CD4-positive, alpha-beta T cell treated with Interleukin-17A for 4 hours (primary cell): ENCODE results near the gene TMEM132D.

Experiments used
- DNase-seq: peaks from one replicate; pipeline ENCODE4 v3.0.0-alpha.2; 2020; ENCODE audit warnings: mixed read lengths

Gene TMEM132D

GRCh38 chr12:129145381-129145780, 758.4 kb downstream of the TMEM132D start:
- DNase-seq = no peak

GRCh38 chr12:129138776-129139175, 765.0 kb downstream of the TMEM132D start:
- DNase-seq = no peak

- no peak for DNase-seq
Measured at GRCh38 chr12:129136694-129137325, 767.0 kb downstream of the TMEM132D start.

- no peak for DNase-seq
Measured at GRCh38 chr12:129127771-129128170, 776.1 kb downstream of the TMEM132D start.

- no peak for DNase-seq
Measured at GRCh38 chr12:129127211-129127610, 776.6 kb downstream of the TMEM132D start.

- no peak for DNase-seq
Measured at GRCh38 chr12:129119537-129119936, 784.3 kb downstream of the TMEM132D start.

- DNase-seq = no peak
Measured at GRCh38 chr12:129115558-129115957, 788.3 kb downstream of the TMEM132D start.

- no peak for DNase-seq
Measured at GRCh38 chr12:129110575-129110974, 793.2 kb downstream of the TMEM132D start.

- DNase-seq = no peak
Measured at GRCh38 chr12:129109174-129110001, 794.4 kb downstream of the TMEM132D start.

- no peak for DNase-seq
Measured at GRCh38 chr12:129106772-129107171, 797.1 kb downstream of the TMEM132D start.

- no peak for DNase-seq
Measured at GRCh38 chr12:129103231-129103630, 800.6 kb downstream of the TMEM132D start.

- no peak for DNase-seq
Measured at GRCh38 chr12:129102233-129102632, 801.6 kb downstream of the TMEM132D start.

- DNase-seq = no peak
Measured at GRCh38 chr12:129101816-129102215, 802.0 kb downstream of the TMEM132D start.

- DNase-seq = no peak
Measured at GRCh38 chr12:129101404-129101803, 802.4 kb downstream of the TMEM132D start.

- DNase-seq = no peak
Measured at GRCh38 chr12:129097451-129097850, 806.4 kb downstream of the TMEM132D start.

GRCh38 chr12:129096968-129097367, 806.9 kb downstream of the TMEM132D start:
- no peak for DNase-seq

GRCh38 chr12:129096184-129096583, 807.6 kb downstream of the TMEM132D start:
- no peak for DNase-seq

- DNase-seq = no peak
Measured at GRCh38 chr12:129089576-129089975, 814.2 kb downstream of the TMEM132D start.

- no peak for DNase-seq
Measured at GRCh38 chr12:129084875-129085826, 818.7 kb downstream of the TMEM132D start.

GRCh38 chr12:129083121-129083840, 820.5 kb downstream of the TMEM132D start:
- DNase-seq = no peak

GRCh38 chr12:129082441-129082840, 821.4 kb downstream of the TMEM132D start:
- no peak for DNase-seq

GRCh38 chr12:129081755-129082250, 822.0 kb downstream of the TMEM132D start:
- DNase-seq = no peak
